ENCODE data around the gene TF. TPM values are rescaled to one million over a fixed set of nuclear protein-coding genes. Genes with fewer than 3 reads are reported as not detected.

Gene TF
- total RNA-seq, 1 donor from 2014 or later: under 0.01 TPM

DNA sequence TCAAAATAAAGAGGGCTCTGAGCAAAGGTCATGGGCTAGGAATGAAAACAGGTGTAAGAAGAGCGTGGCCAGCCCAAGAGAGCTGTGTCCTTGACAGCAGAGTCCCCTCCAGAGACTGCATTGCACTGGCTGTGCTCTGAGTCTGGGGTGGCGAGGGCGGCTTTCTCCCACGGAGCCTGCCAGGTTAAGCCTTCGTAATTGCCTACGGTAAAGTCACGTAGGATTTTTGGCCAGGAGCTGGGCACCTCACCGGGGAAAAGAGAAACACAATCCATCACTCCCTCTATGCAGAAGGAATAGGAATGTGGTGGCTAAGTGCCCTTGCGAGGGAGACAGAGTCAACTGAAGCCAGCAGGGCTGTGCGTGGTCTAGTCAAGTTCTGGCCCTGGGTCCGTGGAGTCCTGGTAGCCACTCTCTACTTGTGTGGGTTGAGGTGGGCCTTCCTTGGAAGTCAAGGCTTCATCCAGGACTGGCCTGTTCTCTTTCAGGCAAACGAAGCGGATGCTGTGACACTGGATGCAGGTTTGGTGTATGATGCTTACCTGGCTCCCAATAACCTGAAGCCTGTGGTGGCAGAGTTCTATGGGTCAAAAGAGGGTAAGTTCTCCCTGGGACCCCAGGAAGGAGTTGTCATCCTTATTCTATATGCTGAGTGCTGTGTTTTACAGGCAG lies 7.0 kb downstream of the TF start:
- H3K4me3 ChIP-seq (ENCODE audit: low read depth, low read length): no peak overlapping the region
- no peak for DNase-seq (ENCODE audit: low read depth)
- TF ChIP-seq, protein P1, sequence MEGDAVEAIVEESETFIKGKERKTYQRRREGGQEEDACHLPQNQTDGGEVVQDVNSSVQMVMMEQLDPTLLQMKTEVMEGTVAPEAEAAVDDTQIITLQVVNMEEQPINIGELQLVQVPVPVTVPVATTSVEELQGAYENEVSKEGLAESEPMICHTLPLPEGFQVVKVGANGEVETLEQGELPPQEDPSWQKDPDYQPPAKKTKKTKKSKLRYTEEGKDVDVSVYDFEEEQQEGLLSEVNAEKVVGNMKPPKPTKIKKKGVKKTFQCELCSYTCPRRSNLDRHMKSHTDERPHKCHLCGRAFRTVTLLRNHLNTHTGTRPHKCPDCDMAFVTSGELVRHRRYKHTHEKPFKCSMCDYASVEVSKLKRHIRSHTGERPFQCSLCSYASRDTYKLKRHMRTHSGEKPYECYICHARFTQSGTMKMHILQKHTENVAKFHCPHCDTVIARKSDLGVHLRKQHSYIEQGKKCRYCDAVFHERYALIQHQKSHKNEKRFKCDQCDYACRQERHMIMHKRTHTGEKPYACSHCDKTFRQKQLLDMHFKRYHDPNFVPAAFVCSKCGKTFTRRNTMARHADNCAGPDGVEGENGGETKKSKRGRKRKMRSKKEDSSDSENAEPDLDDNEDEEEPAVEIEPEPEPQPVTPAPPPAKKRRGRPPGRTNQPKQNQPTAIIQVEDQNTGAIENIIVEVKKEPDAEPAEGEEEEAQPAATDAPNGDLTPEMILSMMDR (conservative IDR thresholded peaks at IDR 0.05; ENCODE audit: low read depth, low read length): no peak

DNA sequence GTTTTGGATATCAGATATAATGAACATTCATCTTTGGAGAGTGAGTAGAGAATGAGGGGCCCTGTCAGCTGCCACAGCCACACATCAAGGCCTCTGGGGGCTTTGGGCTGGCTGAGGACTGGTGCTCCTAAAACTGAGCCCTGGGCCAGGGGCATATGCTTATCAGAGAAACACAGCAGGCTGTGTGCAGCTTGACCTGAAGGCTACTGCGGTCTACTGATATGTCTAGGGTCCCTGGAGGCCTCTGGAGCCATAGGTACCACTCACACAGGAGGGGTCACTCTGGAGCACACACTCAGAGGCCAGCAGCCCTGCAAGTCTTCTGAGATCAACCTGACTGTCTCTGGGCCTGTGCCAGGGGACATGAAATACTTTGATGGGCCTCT lies 7.6 kb downstream of the TF start:
- DNase-seq (ENCODE audit: low read depth): no peak
- TF ChIP-seq, protein P1 (conservative IDR thresholded peaks at IDR 0.05; ENCODE audit: low read depth, low read length): no peak
- H3K4me3 ChIP-seq (ENCODE audit: low read depth, low read length): no peak overlapping the region

DNA sequence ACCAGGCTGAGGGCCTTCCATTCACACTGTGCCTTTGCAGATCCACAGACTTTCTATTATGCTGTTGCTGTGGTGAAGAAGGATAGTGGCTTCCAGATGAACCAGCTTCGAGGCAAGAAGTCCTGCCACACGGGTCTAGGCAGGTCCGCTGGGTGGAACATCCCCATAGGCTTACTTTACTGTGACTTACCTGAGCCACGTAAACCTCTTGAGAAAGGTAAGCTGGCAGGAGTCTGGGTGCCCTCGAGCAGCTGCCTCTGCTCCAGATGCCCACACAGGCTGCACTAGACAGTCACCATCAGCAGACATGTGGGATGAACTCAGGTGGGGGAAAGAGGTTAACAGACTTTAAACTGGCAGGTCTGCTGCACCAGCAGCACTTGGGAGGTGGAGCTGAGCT lies 8.3 kb downstream of the TF start:
- TF ChIP-seq, protein P1 (conservative IDR thresholded peaks at IDR 0.05; ENCODE audit: low read depth, low read length): no peak
- no peak for DNase-seq (ENCODE audit: low read depth)

DNA sequence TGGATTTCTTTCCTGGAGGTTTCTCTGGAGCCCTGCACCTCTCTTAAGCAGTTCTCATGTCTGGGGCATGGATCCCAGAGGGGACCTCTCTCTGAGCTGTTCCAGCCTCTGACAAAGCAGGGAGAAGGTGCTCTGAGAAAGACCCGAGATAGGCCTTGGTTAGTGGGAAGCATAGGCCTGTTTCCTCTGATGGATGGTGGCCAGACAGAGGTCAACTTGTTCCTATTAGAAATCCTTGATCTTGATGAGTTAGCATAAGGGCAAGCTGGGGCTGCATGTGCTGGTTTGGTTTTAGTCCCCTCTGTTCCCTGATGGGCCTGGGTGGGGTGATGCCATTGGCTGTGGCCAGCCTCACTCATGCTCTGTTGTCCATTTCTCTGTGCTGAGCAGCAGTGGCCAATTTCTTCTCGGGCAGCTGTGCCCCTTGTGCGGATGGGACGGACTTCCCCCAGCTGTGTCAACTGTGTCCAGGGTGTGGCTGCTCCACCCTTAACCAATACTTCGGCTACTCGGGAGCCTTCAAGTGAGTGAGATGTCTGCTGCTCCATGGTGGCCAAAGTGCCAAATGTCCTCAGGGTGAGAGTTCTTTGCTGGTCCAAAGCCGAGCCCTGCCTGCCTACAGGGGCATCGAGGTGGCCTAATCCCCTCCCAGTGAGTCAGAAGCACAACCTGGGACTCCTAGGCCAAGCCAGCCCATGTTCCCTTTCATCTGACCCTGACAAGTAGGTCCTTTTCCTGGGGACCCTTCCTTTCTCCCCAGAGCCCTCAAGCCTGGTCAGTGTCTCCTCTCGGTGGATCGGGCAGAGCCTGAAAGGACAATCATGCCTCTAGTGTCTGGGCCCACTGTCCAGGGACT lies 9.0 kb downstream of the TF start:
- no peak overlapping the region for H3K4me3 ChIP-seq (ENCODE audit: low read depth, low read length)
- TF ChIP-seq, protein P1 (conservative IDR thresholded peaks at IDR 0.05; ENCODE audit: low read depth, low read length): no peak
- no peak for DNase-seq (ENCODE audit: low read depth)

More for the DNA sequence above, 8.3 kb downstream of the TF start:
- no peak overlapping the region for H3K4me3 ChIP-seq (ENCODE audit: low read depth, low read length)

DNA sequence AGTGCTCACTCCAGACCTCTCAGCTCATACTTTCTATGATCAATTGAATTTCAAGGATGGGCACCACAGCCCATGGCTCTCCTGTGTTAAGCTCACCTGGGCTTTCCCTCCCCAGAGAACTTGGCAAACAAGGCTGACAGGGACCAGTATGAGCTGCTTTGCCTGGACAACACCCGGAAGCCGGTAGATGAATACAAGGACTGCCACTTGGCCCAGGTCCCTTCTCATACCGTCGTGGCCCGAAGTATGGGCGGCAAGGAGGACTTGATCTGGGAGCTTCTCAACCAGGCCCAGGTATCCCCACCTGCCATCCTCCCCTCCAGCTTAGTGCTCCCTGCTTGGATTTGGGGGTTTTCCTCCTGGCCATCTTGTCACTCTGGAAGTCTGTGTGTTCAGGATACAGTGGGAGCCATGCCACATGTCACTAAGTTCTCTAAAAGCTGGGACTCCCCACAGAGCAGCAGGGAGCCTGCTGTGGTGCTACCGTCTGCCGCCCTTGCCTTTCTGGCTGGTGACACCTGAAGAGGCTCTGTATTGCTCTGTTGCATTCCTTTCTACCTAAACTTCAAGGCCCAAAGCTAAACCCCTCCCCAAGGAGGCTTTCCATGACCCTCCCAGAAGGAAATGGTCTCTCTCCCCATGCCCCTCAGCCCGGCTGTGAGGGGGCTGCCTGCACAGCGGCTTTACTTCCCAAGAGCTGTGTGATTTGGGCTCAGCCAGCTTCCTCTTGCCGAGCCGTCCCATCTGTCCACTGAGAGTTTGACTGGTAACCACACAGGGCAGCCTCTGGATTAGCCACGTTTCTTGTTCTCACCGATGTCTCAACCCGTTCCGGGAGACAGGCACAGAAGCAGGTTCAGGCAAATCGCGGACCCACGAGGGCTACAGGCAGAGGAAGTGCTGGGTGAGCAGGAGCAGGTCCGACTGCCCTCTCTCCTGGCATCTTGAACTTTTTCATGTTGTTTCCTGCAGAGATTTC lies 10.8 kb downstream of the TF start:
- no peak for DNase-seq (ENCODE audit: low read depth)
- TF ChIP-seq, protein P1 (conservative IDR thresholded peaks at IDR 0.05; ENCODE audit: low read depth, low read length): no peak
- H3K4me3 ChIP-seq (ENCODE audit: low read depth, low read length): no peak overlapping the region

DNA sequence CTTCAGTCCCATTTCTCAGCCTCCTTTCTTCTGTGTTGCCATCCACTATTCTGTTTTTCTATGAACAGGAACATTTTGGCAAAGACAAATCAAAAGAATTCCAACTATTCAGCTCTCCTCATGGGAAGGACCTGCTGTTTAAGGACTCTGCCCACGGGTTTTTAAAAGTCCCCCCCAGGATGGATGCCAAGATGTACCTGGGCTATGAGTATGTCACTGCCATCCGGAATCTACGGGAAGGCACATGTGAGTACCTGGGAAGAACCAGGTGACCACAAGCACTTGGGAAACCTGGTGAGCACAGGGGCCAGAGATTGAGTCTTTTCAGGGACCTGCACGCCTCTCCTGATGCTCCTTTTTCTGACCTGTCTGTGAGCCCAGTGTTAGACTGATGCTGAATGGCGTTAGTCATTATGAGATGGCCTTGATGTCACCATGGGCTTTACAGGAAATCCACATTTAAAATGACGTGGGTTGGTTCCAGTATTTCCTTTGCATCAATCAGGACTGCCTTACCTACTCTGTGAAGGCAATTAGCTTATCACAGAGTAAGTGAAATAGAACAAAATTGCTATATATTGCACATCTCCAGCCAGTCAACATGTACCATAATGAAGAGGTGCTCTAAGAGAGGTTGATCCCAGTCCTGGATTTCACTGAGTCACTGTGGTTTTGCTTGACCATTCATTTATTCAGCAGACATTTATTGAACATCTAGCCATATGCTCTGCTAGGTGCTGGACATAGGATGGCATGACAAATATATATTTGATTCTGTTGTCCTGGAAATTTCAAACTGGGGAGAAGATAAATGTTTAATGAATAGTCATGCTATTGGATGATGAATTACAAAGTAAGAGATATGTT lies 11.7 kb downstream of the TF start:
- TF ChIP-seq, protein P1 (conservative IDR thresholded peaks at IDR 0.05; ENCODE audit: low read depth, low read length): no peak
- H3K4me3 ChIP-seq (ENCODE audit: low read depth, low read length): no peak overlapping the region
- DNase-seq (ENCODE audit: low read depth): no peak

Data from epithelial cell of proximal tubule (primary cell).